ENCODE results near the gene EPHB2.

The EPHB2 gene

DNA sequence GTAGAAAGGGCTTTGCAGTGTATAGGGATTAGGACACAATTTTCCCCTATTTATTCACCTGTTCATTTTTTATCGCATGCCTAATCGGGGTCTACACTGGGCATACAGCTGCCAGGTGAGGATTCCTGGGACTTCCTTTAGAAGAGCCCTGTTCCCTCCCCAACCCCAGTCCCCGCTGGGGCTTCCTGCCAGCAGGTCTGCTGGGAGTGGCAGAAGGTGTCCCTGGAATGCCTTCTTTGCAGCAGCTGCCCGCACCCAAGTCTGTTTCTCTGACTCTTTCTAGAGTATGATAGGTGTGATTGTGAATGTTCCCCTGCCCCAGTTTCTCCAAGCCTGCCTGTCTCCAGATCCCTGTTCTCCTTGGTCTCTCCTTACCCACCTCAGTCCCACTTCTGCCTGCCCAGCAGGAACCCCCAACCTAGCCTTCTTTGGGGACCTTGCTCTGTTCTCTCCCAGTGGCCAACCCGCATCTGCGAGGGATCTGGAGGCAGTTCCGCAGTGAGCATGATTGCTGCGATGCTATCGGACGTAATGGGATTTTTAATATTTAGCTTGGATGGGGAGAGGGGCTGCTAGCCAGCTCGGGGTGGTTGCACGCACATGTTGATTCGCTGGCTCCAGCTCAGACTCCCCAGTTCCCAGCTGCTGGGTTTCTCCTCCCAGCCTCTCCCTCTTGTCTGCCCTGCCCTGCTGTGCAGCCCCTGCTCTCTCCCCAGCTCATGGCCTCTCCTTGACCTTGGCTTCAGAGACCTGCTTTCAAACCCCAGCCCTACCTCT is 79.8 kb downstream of the EPHB2 start:
- H3K4me1 ChIP-seq (ENCODE audit: control insufficient read depth, insufficient read depth, low read length), result no peaks in the 10 kb centered on the region
- no peak overlapping the region for H3K9ac ChIP-seq (ENCODE audit: low read depth, low read length)
- no peaks in the 10 kb centered on the region for H3K9me3 ChIP-seq (ENCODE audit: control insufficient read depth, insufficient read depth, low read length)
- H3K36me3 ChIP-seq (ENCODE audit: control insufficient read depth, insufficient read depth, low read length), result no peaks in the 10 kb centered on the region
- H3K4me3 ChIP-seq (ENCODE audit: low read depth, low read length), result no peak overlapping the region
- no peaks in the 10 kb centered on the region for H3K27me3 ChIP-seq (ENCODE audit: control insufficient read depth, insufficient read depth, low read length)

DNA sequence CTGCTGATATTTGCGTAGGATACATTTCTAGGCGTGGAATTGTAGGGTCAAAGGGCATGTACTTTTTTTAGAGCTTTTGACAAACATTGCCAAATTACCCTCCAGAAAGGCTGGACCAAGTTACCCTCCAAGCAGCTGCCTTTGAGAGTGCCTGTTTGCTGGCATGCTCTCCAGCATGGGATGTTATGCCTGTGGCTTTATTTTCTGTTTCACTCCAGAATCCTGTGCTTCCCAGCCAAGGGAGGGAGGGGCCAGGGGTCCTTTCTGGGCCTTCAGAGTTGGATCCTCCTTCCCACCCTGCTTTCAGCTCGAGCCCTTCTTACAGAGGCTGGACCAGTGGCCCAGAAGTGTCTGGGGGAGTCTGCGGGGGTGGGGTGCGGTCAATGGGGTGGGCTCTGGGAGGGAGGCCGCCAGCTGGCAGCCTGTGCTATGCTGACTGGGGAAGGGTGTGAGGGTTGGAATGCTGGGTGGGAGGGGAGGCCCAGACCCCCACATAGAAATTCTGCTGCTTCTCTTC is 81.2 kb downstream of the EPHB2 start:
- no peaks in the 10 kb centered on the region for H3K9me3 ChIP-seq (ENCODE audit: control insufficient read depth, insufficient read depth, low read length)
- no peak overlapping the region for H3K4me3 ChIP-seq (ENCODE audit: low read depth, low read length)
- no peaks in the 10 kb centered on the region for H3K27me3 ChIP-seq (ENCODE audit: control insufficient read depth, insufficient read depth, low read length)
- no peak overlapping the region for H3K9ac ChIP-seq (ENCODE audit: low read depth, low read length)
- H3K4me1 ChIP-seq (ENCODE audit: control insufficient read depth, insufficient read depth, low read length), result no peaks in the 10 kb centered on the region
- no peaks in the 10 kb centered on the region for H3K36me3 ChIP-seq (ENCODE audit: control insufficient read depth, insufficient read depth, low read length)

DNA sequence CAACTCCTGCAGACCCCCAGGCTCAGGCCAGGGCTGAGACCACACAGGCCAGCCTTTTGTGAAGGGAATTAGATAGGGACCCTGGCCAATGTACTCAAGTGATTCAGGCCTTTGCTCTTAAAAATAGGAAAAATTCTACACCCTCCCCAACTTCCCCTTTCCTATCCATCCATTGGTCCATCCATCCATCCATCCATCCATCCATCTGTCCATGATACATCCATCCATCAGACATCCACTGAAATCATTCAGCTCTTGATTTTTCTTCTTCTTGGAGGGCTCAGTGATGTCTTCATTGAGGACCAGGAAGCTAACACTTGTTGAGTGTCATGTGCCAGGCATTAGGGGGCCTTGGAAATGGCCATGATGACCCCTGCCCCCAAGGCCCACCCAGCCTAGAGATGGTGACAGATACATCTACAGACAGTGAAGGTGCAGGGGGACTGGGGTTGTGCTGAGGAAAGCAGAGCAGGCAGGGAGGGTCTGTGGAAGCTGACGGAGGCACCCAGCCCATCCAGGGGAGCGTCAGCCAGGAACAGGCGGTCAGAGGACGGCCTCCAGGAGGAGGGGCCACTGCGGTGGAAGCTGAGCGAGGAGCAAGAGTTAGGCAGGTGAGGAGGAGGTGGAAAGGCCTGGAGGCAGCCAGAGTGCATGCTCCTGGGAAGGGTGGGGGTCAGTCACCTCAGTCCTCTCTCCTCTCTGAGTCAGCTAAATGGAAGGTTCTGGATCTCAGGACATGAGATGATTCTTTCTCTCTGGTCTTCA is 81.9 kb downstream of the EPHB2 start:
- Histone ChIP-seq H3K27me3 (ENCODE audit: control insufficient read depth, insufficient read depth, low read length) (no peaks in the 10 kb centered on the region), H3K4me3 (ENCODE audit: low read depth, low read length) (no peak overlapping the region), H3K9ac (ENCODE audit: low read depth, low read length) (no peak overlapping the region), H3K9me3 (ENCODE audit: control insufficient read depth, insufficient read depth, low read length) (no peaks in the 10 kb centered on the region), H3K4me1 (ENCODE audit: control insufficient read depth, insufficient read depth, low read length) (no peaks in the 10 kb centered on the region), H3K36me3 (ENCODE audit: control insufficient read depth, insufficient read depth, low read length) (no peaks in the 10 kb centered on the region)

DNA sequence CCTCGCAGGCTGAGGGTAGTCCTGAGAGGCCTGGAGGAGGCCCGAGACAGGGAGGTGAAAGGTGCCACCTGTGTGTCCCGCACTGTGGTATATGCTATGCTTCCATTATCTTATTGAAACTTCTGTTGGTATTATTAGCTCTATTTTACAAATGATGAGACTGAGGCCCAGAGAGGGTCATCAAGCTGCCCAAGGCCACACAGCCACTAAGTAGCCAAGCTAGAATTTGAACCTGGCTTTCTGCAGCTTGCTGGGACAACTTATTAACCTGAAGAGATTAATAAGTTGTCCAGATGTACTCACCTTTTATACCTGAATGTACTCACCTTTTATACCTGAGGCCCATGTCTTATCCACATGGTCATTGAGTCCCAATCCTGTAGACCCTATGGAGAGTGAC is 83.0 kb downstream of the EPHB2 start:
- Histone ChIP-seq H3K9me3 (ENCODE audit: control insufficient read depth, insufficient read depth, low read length) (no peaks in the 10 kb centered on the region), H3K27me3 (ENCODE audit: control insufficient read depth, insufficient read depth, low read length) (no peaks in the 10 kb centered on the region)

DNA sequence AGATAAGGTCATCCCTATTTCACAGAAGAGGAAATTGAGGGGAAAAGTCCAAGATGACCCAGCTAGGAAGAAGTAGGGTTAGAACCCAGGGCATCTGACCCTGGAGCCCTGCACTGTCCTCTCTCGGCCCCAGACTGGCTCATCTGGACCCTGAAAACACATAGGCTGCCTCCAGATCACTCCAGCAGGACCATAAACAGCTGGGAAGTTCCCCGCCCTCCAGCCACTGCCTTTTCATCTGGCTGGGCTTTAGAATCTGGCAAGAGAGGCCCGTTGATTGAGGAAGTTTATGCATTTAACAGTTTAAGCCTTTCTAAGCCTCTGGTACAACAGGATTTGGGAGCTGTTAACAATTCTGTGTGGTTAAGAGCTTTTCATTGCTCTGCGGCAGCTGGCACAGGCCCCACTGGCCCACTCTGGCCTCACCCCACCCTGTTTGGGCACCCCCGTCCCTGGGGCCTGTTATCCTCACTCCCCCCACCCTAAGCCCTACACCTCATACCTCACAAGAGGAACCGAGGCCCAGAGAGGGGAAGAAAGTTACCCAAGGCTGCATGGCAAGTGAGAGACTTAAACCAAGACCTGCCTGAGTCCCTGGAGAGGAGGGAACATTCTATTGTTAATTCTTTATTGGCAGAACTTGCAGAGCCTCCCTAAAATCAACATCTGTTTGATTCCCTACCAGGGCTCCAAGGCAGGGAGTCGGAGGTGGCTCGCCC is 84.2 kb downstream of the EPHB2 start:
- H3K9ac ChIP-seq (ENCODE audit: low read depth, low read length), result no peak overlapping the region

More for the DNA sequence above, 83.0 kb downstream of the EPHB2 start:
- Histone ChIP-seq H3K4me3 (ENCODE audit: low read depth, low read length) (no peak overlapping the region), H3K4me1 (ENCODE audit: control insufficient read depth, insufficient read depth, low read length) (no peaks in the 10 kb centered on the region), H3K9ac (ENCODE audit: low read depth, low read length) (no peak overlapping the region), H3K36me3 (ENCODE audit: control insufficient read depth, insufficient read depth, low read length) (no peaks in the 10 kb centered on the region)

DNA sequence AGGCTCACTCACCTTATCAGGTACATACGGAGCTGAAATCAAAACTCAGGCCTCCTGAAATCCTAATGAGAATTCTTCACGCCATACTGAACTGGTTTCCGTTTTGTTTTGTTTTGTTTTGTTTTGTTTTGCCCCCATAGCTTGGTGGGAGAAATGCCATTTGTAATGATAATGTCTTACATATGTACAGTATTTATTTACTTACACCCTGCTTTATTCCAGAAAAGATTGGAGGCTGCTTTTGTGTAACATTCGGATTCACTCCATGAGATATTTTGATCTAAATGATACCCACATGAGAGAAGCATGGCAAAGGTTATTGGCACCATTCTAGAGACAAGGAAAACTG is 84.7 kb downstream of the EPHB2 start:
- H3K27me3 ChIP-seq (ENCODE audit: control insufficient read depth, insufficient read depth, low read length), result no peaks in the 10 kb centered on the region
- H3K4me1 ChIP-seq (ENCODE audit: control insufficient read depth, insufficient read depth, low read length), result no peaks in the 10 kb centered on the region
- no peaks in the 10 kb centered on the region for H3K9me3 ChIP-seq (ENCODE audit: control insufficient read depth, insufficient read depth, low read length)
- peaks cover 5% of the 10 kb centered on the region for H3K36me3 ChIP-seq (ENCODE audit: control insufficient read depth, insufficient read depth, low read length)
- no peak overlapping the region for H3K4me3 ChIP-seq (ENCODE audit: low read depth, low read length)
- no peak overlapping the region for H3K9ac ChIP-seq (ENCODE audit: low read depth, low read length)

More for the DNA sequence above, 84.2 kb downstream of the EPHB2 start:
- Histone ChIP-seq H3K36me3 (ENCODE audit: control insufficient read depth, insufficient read depth, low read length) (peaks cover under 1% of the 10 kb centered on the region), H3K9me3 (ENCODE audit: control insufficient read depth, insufficient read depth, low read length) (no peaks in the 10 kb centered on the region), H3K27me3 (ENCODE audit: control insufficient read depth, insufficient read depth, low read length) (no peaks in the 10 kb centered on the region), H3K4me1 (ENCODE audit: control insufficient read depth, insufficient read depth, low read length) (no peaks in the 10 kb centered on the region), H3K4me3 (ENCODE audit: low read depth, low read length) (no peak overlapping the region)

- H3K4me1 ChIP-seq (ENCODE audit: control insufficient read depth, insufficient read depth, low read length), result no peaks in the 10 kb centered on the region
- no peak overlapping the region for H3K9ac ChIP-seq (ENCODE audit: low read depth, low read length)
- no peaks in the 10 kb centered on the region for H3K27me3 ChIP-seq (ENCODE audit: control insufficient read depth, insufficient read depth, low read length)
- H3K9me3 ChIP-seq (ENCODE audit: control insufficient read depth, insufficient read depth, low read length), result no peaks in the 10 kb centered on the region
- H3K36me3 ChIP-seq (ENCODE audit: control insufficient read depth, insufficient read depth, low read length), result peaks cover 5% of the 10 kb centered on the region
- no peak overlapping the region for H3K4me3 ChIP-seq (ENCODE audit: low read depth, low read length)
Measured at GRCh38 chr1:22796642-22797041, 86.0 kb downstream of the EPHB2 start.

GRCh38 chr1:22798083-22798482 is 87.4 kb downstream of the EPHB2 start:
- no peaks in the 10 kb centered on the region for H3K4me1 ChIP-seq (ENCODE audit: control insufficient read depth, insufficient read depth, low read length)
- H3K27me3 ChIP-seq (ENCODE audit: control insufficient read depth, insufficient read depth, low read length), result no peaks in the 10 kb centered on the region
- H3K36me3 ChIP-seq (ENCODE audit: control insufficient read depth, insufficient read depth, low read length), result peaks cover 5% of the 10 kb centered on the region
- no peak overlapping the region for H3K9ac ChIP-seq (ENCODE audit: low read depth, low read length)
- no peak overlapping the region for H3K4me3 ChIP-seq (ENCODE audit: low read depth, low read length)
- no peaks in the 10 kb centered on the region for H3K9me3 ChIP-seq (ENCODE audit: control insufficient read depth, insufficient read depth, low read length)

DNA sequence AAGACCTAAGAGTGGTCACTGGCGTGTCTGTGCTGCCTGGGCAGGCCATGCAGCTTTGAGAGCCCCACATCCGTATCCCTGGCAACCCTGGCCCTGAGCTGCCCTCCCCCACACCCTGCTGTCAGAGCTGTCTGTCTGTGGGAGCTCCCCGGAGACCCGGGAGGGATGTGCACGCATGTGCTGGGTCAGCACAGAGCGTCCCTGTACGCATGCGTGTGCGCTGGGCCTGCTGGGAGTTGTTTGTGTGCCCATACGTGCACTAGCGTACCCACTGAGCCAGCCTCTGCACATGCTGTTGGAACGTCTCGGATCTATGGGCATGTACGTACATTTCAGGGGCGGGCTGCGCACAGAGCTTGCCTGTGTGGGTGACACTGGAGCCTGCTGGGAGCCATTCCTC is 89.3 kb downstream of the EPHB2 start:
- Histone ChIP-seq H3K9me3 (ENCODE audit: control insufficient read depth, insufficient read depth, low read length) (no peaks in the 10 kb centered on the region), H3K4me3 (ENCODE audit: low read depth, low read length) (no peak overlapping the region), H3K36me3 (ENCODE audit: control insufficient read depth, insufficient read depth, low read length) (peaks cover 5% of the 10 kb centered on the region), H3K27me3 (ENCODE audit: control insufficient read depth, insufficient read depth, low read length) (no peaks in the 10 kb centered on the region), H3K9ac (ENCODE audit: low read depth, low read length) (no peak overlapping the region), H3K4me1 (ENCODE audit: control insufficient read depth, insufficient read depth, low read length) (peaks cover 4% of the 10 kb centered on the region)

GRCh38 chr1:22800629-22801028 is 90.0 kb downstream of the EPHB2 start:
- Histone ChIP-seq H3K9me3 (ENCODE audit: control insufficient read depth, insufficient read depth, low read length) (no peaks in the 10 kb centered on the region), H3K27me3 (ENCODE audit: control insufficient read depth, insufficient read depth, low read length) (no peaks in the 10 kb centered on the region), H3K9ac (ENCODE audit: low read depth, low read length) (no peak overlapping the region), H3K4me3 (ENCODE audit: low read depth, low read length) (no peak overlapping the region), H3K36me3 (ENCODE audit: control insufficient read depth, insufficient read depth, low read length) (peaks cover 5% of the 10 kb centered on the region), H3K4me1 (ENCODE audit: control insufficient read depth, insufficient read depth, low read length) (peaks cover 10% of the 10 kb centered on the region)

GRCh38 chr1:22801347-22801746 is 90.7 kb downstream of the EPHB2 start:
- Histone ChIP-seq H3K9me3 (ENCODE audit: control insufficient read depth, insufficient read depth, low read length) (no peaks in the 10 kb centered on the region), H3K4me1 (ENCODE audit: control insufficient read depth, insufficient read depth, low read length) (peaks cover 16% of the 10 kb centered on the region), H3K4me3 (ENCODE audit: low read depth, low read length) (no peak overlapping the region), H3K27me3 (ENCODE audit: control insufficient read depth, insufficient read depth, low read length) (no peaks in the 10 kb centered on the region), H3K9ac (ENCODE audit: low read depth, low read length) (no peak overlapping the region), H3K36me3 (ENCODE audit: control insufficient read depth, insufficient read depth, low read length) (peaks cover 5% of the 10 kb centered on the region)

Measured in iPS-15b (cell line).